ENCODE measurements around the gene TNFRSF4. TPM values are rescaled to one million over a fixed set of nuclear protein-coding genes. Genes with fewer than 3 reads are reported as not detected.

The TNFRSF4 gene
- total and polyA plus RNA-seq, 9 of the 15 experiments (the other 6 are each of a cell fraction or from before 2014, with no cell fraction given) = 0.07 to 0.44 (median 0.19) TPM; not detected in 5

DNA sequence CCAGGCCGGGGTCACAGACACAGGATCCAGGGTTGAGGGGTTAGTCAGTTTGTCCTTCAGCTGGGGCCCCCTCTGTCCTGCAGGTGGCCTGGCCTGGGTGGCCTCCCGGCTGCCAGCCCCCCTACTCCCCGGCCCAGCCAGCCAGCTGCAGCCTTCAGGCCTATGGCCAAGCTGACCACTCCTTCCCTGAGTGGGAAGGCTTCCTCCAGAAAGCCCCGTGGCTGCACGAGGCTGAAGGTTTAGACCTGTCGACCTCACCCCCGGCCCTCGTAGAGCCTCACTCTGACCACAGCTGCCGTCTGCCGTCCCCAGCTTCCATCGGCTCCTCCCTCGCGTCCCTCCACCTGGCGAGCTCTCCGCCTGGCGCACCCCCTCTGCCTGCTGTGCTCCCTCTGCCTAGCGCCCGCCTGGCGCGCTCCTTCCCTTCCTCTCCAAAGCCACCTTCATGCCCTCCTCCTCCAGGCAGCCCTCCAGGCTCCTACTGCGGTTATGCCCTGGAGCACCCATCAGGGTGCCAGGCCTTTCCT lies 30.7 kb downstream of the TNFRSF4 start (continued):
- peak; percentile 31; the same call in 1 of the 2 replicates for TF ChIP-seq ZNF263 (CRISPR knock-in tag; IDR thresholded peaks at IDR 0.05; ENCODE audit: borderline replicate concordance)
- TF ChIP-seq, protein P1, sequence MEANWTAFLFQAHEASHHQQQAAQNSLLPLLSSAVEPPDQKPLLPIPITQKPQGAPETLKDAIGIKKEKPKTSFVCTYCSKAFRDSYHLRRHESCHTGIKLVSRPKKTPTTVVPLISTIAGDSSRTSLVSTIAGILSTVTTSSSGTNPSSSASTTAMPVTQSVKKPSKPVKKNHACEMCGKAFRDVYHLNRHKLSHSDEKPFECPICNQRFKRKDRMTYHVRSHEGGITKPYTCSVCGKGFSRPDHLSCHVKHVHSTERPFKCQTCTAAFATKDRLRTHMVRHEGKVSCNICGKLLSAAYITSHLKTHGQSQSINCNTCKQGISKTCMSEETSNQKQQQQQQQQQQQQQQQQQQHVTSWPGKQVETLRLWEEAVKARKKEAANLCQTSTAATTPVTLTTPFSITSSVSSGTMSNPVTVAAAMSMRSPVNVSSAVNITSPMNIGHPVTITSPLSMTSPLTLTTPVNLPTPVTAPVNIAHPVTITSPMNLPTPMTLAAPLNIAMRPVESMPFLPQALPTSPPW (CRISPR knock-in tag; IDR thresholded peaks at IDR 0.05) = no peak
- no peak for TF ChIP-seq ZNF507 (tag; conservative IDR thresholded peaks at IDR 0.05)
- TF ChIP-seq SLC30A9 (CRISPR knock-in tag; IDR thresholded peaks at IDR 0.05) = no peak
- TF ChIP-seq THRAP3 (IDR thresholded peaks at IDR 0.05; ENCODE audit: borderline replicate concordance) = no peak
- TF ChIP-seq SAFB2 (IDR thresholded peaks at IDR 0.05; ENCODE audit: borderline replicate concordance, low read depth, low read length, severe bottlenecking) = no peak
- TF ChIP-seq BCOR (IDR thresholded peaks at IDR 0.05) = peak; percentile 88
- TF ChIP-seq, protein P2, sequence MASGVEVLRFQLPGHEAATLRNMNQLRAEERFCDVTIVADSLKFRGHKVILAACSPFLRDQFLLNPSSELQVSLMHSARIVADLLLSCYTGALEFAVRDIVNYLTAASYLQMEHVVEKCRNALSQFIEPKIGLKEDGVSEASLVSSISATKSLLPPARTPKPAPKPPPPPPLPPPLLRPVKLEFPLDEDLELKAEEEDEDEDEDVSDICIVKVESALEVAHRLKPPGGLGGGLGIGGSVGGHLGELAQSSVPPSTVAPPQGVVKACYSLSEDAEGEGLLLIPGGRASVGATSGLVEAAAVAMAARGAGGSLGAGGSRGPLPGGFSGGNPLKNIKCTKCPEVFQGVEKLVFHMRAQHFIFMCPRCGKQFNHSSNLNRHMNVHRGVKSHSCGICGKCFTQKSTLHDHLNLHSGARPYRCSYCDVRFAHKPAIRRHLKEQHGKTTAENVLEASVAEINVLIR (CRISPR knock-in tag; IDR thresholded peaks at IDR 0.05) = no peak

Data from K562 (cell line).